Stimulated activated CD4-positive, alpha-beta T cell treated with anti-CD3 and anti-CD28 coated beads, Interleukin-2, amount 100 ng/mL, for 4 hours (primary cell): Measurements from ENCODE around the gene CRISP2.

Source experiments
- DNase-seq: peaks from one replicate; pipeline ENCODE4 v3.0.0-alpha.2; 2020; ENCODE audit warnings: low read depth

Gene CRISP2

DNA sequence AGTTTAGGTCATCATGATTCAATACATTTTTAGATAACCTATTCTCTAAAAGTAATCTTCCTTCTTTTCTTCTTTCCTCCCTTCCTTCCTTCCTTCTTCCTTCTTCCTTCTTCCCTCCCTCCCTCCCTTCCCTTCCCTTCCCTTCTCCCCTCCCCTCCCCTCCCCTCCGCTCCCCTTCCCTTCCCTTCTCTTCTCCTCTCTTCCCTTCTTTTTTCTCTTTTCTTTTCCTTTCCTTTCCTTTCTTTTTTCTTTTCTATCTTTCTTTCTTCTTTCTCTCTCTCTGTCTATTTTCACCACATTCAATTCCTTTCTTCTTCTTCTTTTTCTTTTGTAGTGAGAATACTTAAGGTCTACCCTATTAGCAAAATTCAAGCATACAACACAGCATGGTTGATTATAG lies 59.4 kb downstream of the CRISP2 start:
- DNase-seq, result no peak

DNA sequence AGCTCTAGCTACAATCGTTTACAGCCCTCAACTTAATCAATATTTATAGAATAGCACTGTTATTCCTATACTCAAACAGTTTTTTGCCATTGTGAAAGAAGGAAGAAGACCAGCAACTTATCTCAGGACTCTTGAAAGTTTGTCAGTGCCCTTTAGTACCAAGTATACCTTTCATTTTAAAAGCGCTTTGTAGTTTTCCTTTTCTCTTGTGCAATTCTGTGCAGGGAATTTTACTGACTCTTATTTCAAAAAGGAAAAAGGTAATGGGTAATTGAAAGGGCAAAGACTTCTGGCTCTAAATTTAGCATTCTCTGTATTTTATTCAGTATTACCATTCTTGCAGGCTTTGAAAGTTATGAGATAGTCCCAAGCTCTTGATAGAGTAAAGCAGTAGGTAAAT lies 59.9 kb downstream of the CRISP2 start:
- no peak for DNase-seq

DNA sequence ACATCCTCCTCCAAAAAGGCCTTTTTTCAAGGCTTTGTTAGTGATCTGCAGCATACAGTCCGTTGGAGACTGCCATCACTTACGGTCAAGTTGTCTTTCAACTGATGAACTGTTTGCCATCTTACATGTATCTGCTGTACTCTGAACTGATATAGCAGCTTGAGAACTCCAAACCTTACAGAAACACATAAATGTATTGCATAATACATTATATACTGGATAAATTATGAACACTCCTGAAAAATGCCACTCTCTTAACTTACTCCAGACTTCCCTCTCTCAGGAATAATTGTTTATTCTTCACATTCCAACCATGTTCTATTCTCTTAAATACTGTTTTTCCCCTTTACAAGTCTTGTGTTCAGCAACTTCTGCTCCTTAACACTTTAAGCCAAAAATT lies 62.1 kb downstream of the CRISP2 start:
- no peak for DNase-seq

DNA sequence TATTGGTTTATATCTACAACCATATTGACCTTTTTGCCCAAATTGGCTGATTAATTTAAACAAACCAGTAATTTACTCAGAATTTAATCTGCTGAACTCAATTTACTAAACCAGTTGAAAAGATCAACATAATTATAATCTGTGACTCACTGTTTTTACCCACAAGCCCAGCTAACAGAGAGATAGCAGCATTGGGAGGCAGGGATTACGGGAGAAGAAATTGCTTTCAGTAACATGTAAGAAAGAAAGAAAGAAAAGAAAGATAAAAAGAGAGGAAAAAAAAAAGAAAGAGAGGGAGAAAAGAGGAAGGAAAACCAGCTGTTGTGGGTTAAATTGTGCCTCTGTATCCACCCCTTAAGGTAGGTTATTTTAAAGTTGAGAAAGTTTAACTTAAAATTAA lies 63.4 kb downstream of the CRISP2 start:
- DNase-seq, result no peak

DNA sequence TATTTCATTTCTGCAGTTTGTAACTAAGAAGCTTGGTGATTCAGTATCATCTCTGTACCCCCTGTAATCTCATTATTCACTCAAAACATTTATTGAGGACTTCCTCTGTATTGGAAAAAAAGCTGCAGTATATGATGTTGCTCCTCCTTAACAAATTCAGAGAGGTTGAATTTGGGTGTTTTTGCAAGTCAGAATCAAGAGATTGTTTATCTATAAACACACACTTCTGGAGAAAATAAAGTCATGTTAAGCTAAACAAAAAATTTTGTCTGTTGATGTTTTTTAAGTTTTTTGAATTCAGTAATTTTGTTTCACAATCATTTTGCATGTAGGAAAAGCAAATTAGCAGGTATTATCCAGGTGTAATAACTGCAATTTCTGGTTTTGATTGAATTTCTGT lies 65.3 kb downstream of the CRISP2 start:
- no peak for DNase-seq

DNA sequence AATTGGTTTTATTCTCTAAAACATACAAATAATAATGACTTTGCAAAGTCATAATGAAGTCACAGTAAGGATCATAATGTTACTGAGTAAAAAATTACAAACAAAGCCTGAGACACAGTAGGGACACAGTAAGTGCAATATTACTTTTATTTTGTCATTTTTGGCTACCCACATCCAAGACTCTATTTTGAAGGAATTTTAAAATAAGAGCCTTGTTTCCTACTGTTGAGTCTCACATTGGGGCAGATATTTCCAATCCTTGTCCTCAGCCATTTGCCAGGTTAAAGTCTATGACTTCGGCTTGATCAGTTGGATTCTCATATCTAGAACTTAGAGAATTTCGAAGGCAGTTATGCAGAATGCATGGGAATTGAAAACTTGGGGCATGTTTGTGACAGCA lies 65.9 kb downstream of the CRISP2 start:
- no peak for DNase-seq

DNA sequence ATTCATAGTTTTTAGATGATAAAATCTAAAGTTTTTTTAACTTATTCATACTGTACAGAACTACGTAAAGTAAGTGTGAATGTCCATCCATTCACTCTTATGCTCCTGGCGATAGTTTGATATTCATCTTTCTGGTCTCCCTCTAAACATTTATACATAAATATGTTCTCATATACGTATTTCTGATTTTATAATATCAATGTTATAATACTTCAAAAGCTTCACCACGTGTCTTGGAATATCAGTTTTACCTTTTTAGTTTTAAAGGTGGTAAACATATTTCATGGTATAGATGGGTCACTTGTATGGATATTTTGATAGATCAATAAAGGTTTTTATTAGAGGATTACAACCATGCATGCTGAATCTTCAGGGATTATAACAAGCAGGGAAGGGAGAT lies 66.4 kb downstream of the CRISP2 start:
- DNase-seq, result no peak

DNA sequence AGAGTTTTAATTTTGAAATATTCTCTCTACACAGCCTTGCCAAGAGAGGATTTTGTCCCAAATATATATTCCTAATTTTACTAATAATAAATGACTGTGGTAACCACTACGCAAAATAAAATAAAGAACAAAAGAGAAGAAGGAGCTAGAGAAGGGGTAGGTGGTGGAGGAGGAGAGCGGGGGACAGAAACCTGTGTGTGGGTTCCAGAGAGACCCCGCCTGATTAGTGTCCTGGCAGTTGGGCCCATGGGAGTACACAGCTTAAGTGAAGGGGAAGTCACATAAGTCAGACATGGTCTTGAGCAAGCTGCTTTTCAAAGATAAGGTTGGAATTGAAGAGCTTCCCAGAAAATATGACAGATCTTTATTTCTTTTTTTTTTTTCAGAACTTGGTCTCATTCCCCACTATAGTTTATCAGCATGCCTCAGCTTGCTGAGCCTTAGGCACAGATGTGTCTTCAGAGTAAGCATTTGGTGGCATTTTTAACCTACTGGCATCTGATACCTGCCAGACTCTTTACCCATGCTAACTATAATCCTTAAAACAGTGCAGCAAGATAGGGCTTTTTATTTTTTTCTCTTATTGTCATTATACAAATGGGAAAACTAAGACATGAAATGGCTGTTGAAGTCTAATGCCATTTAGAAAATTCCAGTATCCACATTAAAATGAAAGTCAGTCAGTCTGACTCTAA lies 67.1 kb downstream of the CRISP2 start:
- DNase-seq, result no peak

DNA sequence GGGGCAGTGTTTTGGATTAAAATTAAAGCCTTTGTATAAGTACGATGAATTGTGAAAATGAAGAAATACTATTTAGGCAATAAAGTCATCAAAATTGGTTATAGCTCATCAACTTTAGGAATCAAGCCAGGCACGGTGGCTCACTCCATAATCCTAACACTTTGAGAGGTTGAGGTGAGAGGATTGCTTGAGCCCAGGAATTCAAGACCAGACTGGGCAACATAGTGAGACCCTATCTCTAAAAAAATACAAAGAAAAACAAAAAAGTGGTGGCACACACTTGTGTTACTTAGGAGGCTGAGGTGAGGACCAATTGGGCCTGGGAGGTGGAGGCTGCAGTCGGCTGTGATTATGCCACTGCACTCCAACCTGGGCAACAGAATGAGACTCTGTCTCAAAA lies 68.2 kb downstream of the CRISP2 start:
- no peak for DNase-seq
